Measurements from ENCODE around the gene PAQR9. TPM values are rescaled to one million over a fixed set of nuclear protein-coding genes. Genes with fewer than 3 reads are reported as not detected.

PAQR9 gene
- total and polyA plus RNA-seq, 3 experiments from 2014 or later: not detected

GRCh38 chr3:142953443-142953842 is 10.0 kb downstream of the PAQR9 start:
- H3K4me3 ChIP-seq (ENCODE audit: low read length): no peak overlapping the region
- peaks cover 4% of the 10 kb centered on the region for H3K27me3 ChIP-seq (ENCODE audit: insufficient read depth, low read length, poor library complexity, severe bottlenecking)
- ChIA-PET POLR2A (no interaction called here), CTCF (no interaction called here)
- H3K4me1 ChIP-seq (ENCODE audit: insufficient read depth, low read length): no peaks in the 10 kb centered on the region
- Mint-ChIP-seq H3K9me3 (no peaks in the 10 kb centered on the region), H3K36me3 (no peaks in the 10 kb centered on the region), H3K27me3 (peaks cover 12 to 69% of the 10 kb centered on the region in 2 donors), H3K4me3 (no peak overlapping the region), H3K4me1 (peaks cover 0 to 3% (median 0%) of the 10 kb centered on the region in 3 donors), H3K27ac (no peak overlapping the region)
- H3K27ac ChIP-seq (ENCODE audit: low read depth, low read length): no peak overlapping the region
- no peaks in the 10 kb centered on the region for H3K36me3 ChIP-seq (ENCODE audit: insufficient read depth, low read length)
- DNase-seq: no peak
- no peaks in the 10 kb centered on the region for H3K9me3 ChIP-seq (ENCODE audit: low read length)

- Histone ChIP-seq H3K9me3 (ENCODE audit: low read length) (no peaks in the 10 kb centered on the region), H3K27ac (ENCODE audit: low read depth, low read length) (no peak overlapping the region), H3K4me3 (ENCODE audit: low read length) (no peak overlapping the region), H3K36me3 (ENCODE audit: insufficient read depth, low read length) (no peaks in the 10 kb centered on the region), H3K27me3 (ENCODE audit: insufficient read depth, low read length, poor library complexity, severe bottlenecking) (peaks cover 4% of the 10 kb centered on the region), H3K4me1 (ENCODE audit: insufficient read depth, low read length) (no peaks in the 10 kb centered on the region)
- ChIA-PET CTCF (no interaction called here), POLR2A (no interaction called here)
- H3K4me1 Mint-ChIP-seq: peaks cover 0 to 3% (median 0%) of the 10 kb centered on the region in 3 donors
- DNase-seq: no peak
- no peaks in the 10 kb centered on the region for H3K9me3 Mint-ChIP-seq
- peak overlapping the region in 1 of 8 donors; percentile 12 for H3K27ac Mint-ChIP-seq
- H3K4me3 Mint-ChIP-seq: no peak overlapping the region
- no peaks in the 10 kb centered on the region for H3K36me3 Mint-ChIP-seq
- peaks cover 12 to 68% of the 10 kb centered on the region in 2 donors for H3K27me3 Mint-ChIP-seq
These were observed 10.9 kb downstream of the PAQR9 start for GRCh38 chr3:142952272-142953193.

- H3K9me3 Mint-ChIP-seq: no peaks in the 10 kb centered on the region
These were observed 11.7 kb downstream of the PAQR9 start for GRCh38 chr3:142951794-142952193.

GRCh38 chr3:142950972-142951371 is 12.5 kb downstream of the PAQR9 start:
- peaks cover 23 to 66% of the 10 kb centered on the region in 2 donors for H3K27me3 Mint-ChIP-seq

More at GRCh38 chr3:142951794-142952193, 11.7 kb downstream of the PAQR9 start:
- peaks cover 17 to 68% of the 10 kb centered on the region in 2 donors for H3K27me3 Mint-ChIP-seq
- Histone ChIP-seq H3K4me1 (ENCODE audit: insufficient read depth, low read length) (no peaks in the 10 kb centered on the region), H3K27ac (ENCODE audit: low read depth, low read length) (no peak overlapping the region), H3K27me3 (ENCODE audit: insufficient read depth, low read length, poor library complexity, severe bottlenecking) (peaks cover 4% of the 10 kb centered on the region), H3K9me3 (ENCODE audit: low read length) (no peaks in the 10 kb centered on the region), H3K4me3 (ENCODE audit: low read length) (no peak overlapping the region), H3K36me3 (ENCODE audit: insufficient read depth, low read length) (no peaks in the 10 kb centered on the region)
- POLR2A ChIA-PET: no interaction called here
- CTCF ChIA-PET: no interaction called here
- no peaks in the 10 kb centered on the region for H3K36me3 Mint-ChIP-seq
- DNase-seq: no peak
- peaks cover 3 to 7% (median 5%) of the 10 kb centered on the region in 3 donors for H3K4me1 Mint-ChIP-seq
- no peak overlapping the region for H3K27ac Mint-ChIP-seq
- no peak overlapping the region for H3K4me3 Mint-ChIP-seq

GRCh38 chr3:142947799-142948575 is 15.5 kb downstream of the PAQR9 start:
- CTCF ChIA-PET: interaction anchor here (1.9 kb wide), 1 partner anchor 16 kb away, joined by 5 read pairs; no protein-coding TSS in a partner anchor
- H3K9me3 Mint-ChIP-seq: no peaks in the 10 kb centered on the region
- Histone ChIP-seq H3K27ac (ENCODE audit: low read depth, low read length) (no peak overlapping the region), H3K9me3 (ENCODE audit: low read length) (no peaks in the 10 kb centered on the region), H3K4me1 (ENCODE audit: insufficient read depth, low read length) (no peaks in the 10 kb centered on the region), H3K36me3 (ENCODE audit: insufficient read depth, low read length) (no peaks in the 10 kb centered on the region), H3K4me3 (ENCODE audit: low read length) (no peak overlapping the region), H3K27me3 (ENCODE audit: insufficient read depth, low read length, poor library complexity, severe bottlenecking) (no peaks in the 10 kb centered on the region)
- H3K4me3 Mint-ChIP-seq: peak overlapping the region in 2 of 7 donors; percentile 11 to 55
- no peak overlapping the region for H3K27ac Mint-ChIP-seq
- H3K4me1 Mint-ChIP-seq: peaks cover 13 to 24% (median 22%) of the 10 kb centered on the region in 3 donors
- peaks cover 24 to 52% of the 10 kb centered on the region in 2 donors for H3K27me3 Mint-ChIP-seq
- POLR2A ChIA-PET: no interaction called here
- peaks cover 0 to 2% (median 0%) of the 10 kb centered on the region in 3 donors for H3K36me3 Mint-ChIP-seq
- no peak for DNase-seq

More at GRCh38 chr3:142950972-142951371, 12.5 kb downstream of the PAQR9 start:
- H3K9me3 ChIP-seq (ENCODE audit: low read length): no peaks in the 10 kb centered on the region
- ChIA-PET CTCF (no interaction called here), POLR2A (no interaction called here)
- H3K36me3 ChIP-seq (ENCODE audit: insufficient read depth, low read length): no peaks in the 10 kb centered on the region
- no peaks in the 10 kb centered on the region for H3K36me3 Mint-ChIP-seq
- no peak overlapping the region for H3K4me3 ChIP-seq (ENCODE audit: low read length)
- H3K4me1 Mint-ChIP-seq: peaks cover 3 to 8% (median 8%) of the 10 kb centered on the region in 3 donors
- H3K4me3 Mint-ChIP-seq: no peak overlapping the region
- H3K27ac Mint-ChIP-seq: no peak overlapping the region
- H3K27ac ChIP-seq (ENCODE audit: low read depth, low read length): no peak overlapping the region
- H3K27me3 ChIP-seq (ENCODE audit: insufficient read depth, low read length, poor library complexity, severe bottlenecking): peaks cover 4% of the 10 kb centered on the region
- no peaks in the 10 kb centered on the region for H3K9me3 Mint-ChIP-seq
- DNase-seq: no peak
- H3K4me1 ChIP-seq (ENCODE audit: insufficient read depth, low read length): no peaks in the 10 kb centered on the region

GRCh38 chr3:142947352-142947751 is 16.1 kb downstream of the PAQR9 start:
- H3K4me1 Mint-ChIP-seq: peaks cover 13 to 24% (median 22%) of the 10 kb centered on the region in 3 donors
- no peak overlapping the region for H3K27ac ChIP-seq (ENCODE audit: low read depth, low read length)
- peaks cover 0 to 2% (median 0%) of the 10 kb centered on the region in 3 donors for H3K36me3 Mint-ChIP-seq
- H3K4me3 Mint-ChIP-seq: peak overlapping the region in 3 of 7 donors; percentile 30 to 55 (median 47)
- H3K27ac Mint-ChIP-seq: no peak overlapping the region
- POLR2A ChIA-PET: no interaction called here
- no peaks in the 10 kb centered on the region for H3K36me3 ChIP-seq (ENCODE audit: insufficient read depth, low read length)
- no peak for DNase-seq
- H3K4me1 ChIP-seq (ENCODE audit: insufficient read depth, low read length): no peaks in the 10 kb centered on the region
- H3K9me3 ChIP-seq (ENCODE audit: low read length): no peaks in the 10 kb centered on the region
- H3K4me3 ChIP-seq (ENCODE audit: low read length): no peak overlapping the region
- CTCF ChIA-PET: interaction anchor here (1.9 kb wide), 1 partner anchor 16 kb away, joined by 5 read pairs; no protein-coding TSS in a partner anchor
- no peaks in the 10 kb centered on the region for H3K9me3 Mint-ChIP-seq
- no peaks in the 10 kb centered on the region for H3K27me3 ChIP-seq (ENCODE audit: insufficient read depth, low read length, poor library complexity, severe bottlenecking)
- peaks cover 24 to 49% of the 10 kb centered on the region in 2 donors for H3K27me3 Mint-ChIP-seq

GRCh38 chr3:142946861-142947260 is 16.6 kb downstream of the PAQR9 start:
- Histone ChIP-seq H3K4me1 (ENCODE audit: insufficient read depth, low read length) (no peaks in the 10 kb centered on the region), H3K36me3 (ENCODE audit: insufficient read depth, low read length) (no peaks in the 10 kb centered on the region), H3K9me3 (ENCODE audit: low read length) (no peaks in the 10 kb centered on the region), H3K27me3 (ENCODE audit: insufficient read depth, low read length, poor library complexity, severe bottlenecking) (no peaks in the 10 kb centered on the region), H3K4me3 (ENCODE audit: low read length) (no peak overlapping the region), H3K27ac (ENCODE audit: low read depth, low read length) (no peak overlapping the region)
- no peaks in the 10 kb centered on the region for H3K9me3 Mint-ChIP-seq
- CTCF ChIA-PET: interaction anchor here (1.9 kb wide), 1 partner anchor 15 kb away, joined by 5 read pairs; no protein-coding TSS in a partner anchor
- no peak for DNase-seq
- peaks cover 13 to 24% (median 22%) of the 10 kb centered on the region in 3 donors for H3K4me1 Mint-ChIP-seq
- peak overlapping the region in 5 of 7 donors; percentile 20 to 55 (median 30) for H3K4me3 Mint-ChIP-seq
- no peak overlapping the region for H3K27ac Mint-ChIP-seq
- POLR2A ChIA-PET: no interaction called here
- peaks cover 0 to 2% (median 0%) of the 10 kb centered on the region in 3 donors for H3K36me3 Mint-ChIP-seq
- peaks cover 24 to 45% of the 10 kb centered on the region in 2 donors for H3K27me3 Mint-ChIP-seq
